Trophoblast cell (in vitro differentiated cells and primary cell): ENCODE results near the gene TMEM134.

Experiments used
- DNase-seq, 2 donors: peaks; one replicate each; pipeline ENCODE4 v3.0.0-alpha.2; 2016
- H2AFZ ChIP-seq: 2 replicates; pipeline ENCODE4 v1.6.1; 2013; ENCODE audit warnings: low read length, moderate library complexity, mild to moderate bottlenecking; ENCODE audit not compliant: insufficient read depth, poor library complexity
- H2AK5ac ChIP-seq: 2 replicates; pipeline ENCODE4 v1.6.1; 2013; ENCODE audit warnings: mild to moderate bottlenecking, low read length
- H2BK120ac ChIP-seq: 2 replicates; pipeline ENCODE4 v1.6.1; 2013; ENCODE audit warnings: low read length, mild to moderate bottlenecking, moderate library complexity; ENCODE audit not compliant: insufficient read depth, poor library complexity
- H2BK12ac ChIP-seq: 2 replicates; pipeline ENCODE4 v1.6.1; 2013; ENCODE audit warnings: mild to moderate bottlenecking, low read length, moderate library complexity
- H2BK5ac ChIP-seq: 2 replicates; pipeline ENCODE4 v1.6.1; 2013; ENCODE audit warnings: low read length, low read depth, moderate library complexity, mild to moderate bottlenecking; ENCODE audit not compliant: poor library complexity
- H3K14ac ChIP-seq: 2 replicates; pipeline ENCODE4 v1.6.1; 2013; ENCODE audit warnings: mild to moderate bottlenecking, low read length
- H3K18ac ChIP-seq: 2 replicates; pipeline ENCODE4 v1.6.1; 2013; ENCODE audit warnings: mild to moderate bottlenecking, low read length
- H3K23ac ChIP-seq: 2 replicates; pipeline ENCODE4 v1.6.1; 2013; ENCODE audit warnings: low read length
- H3K27ac ChIP-seq: 2 replicates; pipeline ENCODE4 v1.5.1; 2013; ENCODE audit warnings: low read depth, mild to moderate bottlenecking, inconsistent platforms, low read length, moderate library complexity
- H3K27me3 ChIP-seq: 2 replicates; pipeline ENCODE4 v1.6.1; 2013; ENCODE audit warnings: inconsistent platforms, mild to moderate bottlenecking, low read length, moderate library complexity; ENCODE audit not compliant: insufficient read depth
- H3K36me3 ChIP-seq, 2 experiments: 1 replicate in 1 of 2; 2 replicates in 1 of 2; pipeline ENCODE4 v1.6.1; 2013; ENCODE audit warnings: low read length in 2 of 2, mild to moderate bottlenecking in 2 of 2, moderate library complexity in 1 of 2; ENCODE audit not compliant: insufficient read depth in 2 of 2, control insufficient read depth in 1 of 2
- H3K4ac ChIP-seq: 2 replicates; pipeline ENCODE4 v1.6.1; 2013; ENCODE audit warnings: low read depth, mild to moderate bottlenecking, low read length, moderate library complexity
- H3K4me1 ChIP-seq, 2 experiments: 1 replicate in 1 of 2; 2 replicates in 1 of 2; pipeline ENCODE4 v1.6.1; 2013; ENCODE audit warnings: low read length in 2 of 2, mild to moderate bottlenecking in 2 of 2, moderate library complexity in 1 of 2; ENCODE audit not compliant: insufficient read depth in 2 of 2, control insufficient read depth in 1 of 2
- H3K4me2 ChIP-seq: 2 replicates; pipeline ENCODE4 v1.6.1; 2013; ENCODE audit warnings: inconsistent platforms, mild to moderate bottlenecking, low read length, moderate library complexity
- H3K4me3 ChIP-seq: 2 replicates; pipeline ENCODE4 v1.5.1; 2013; ENCODE audit warnings: mild to moderate bottlenecking, low read depth, low read length, inconsistent platforms
- H3K79me1 ChIP-seq: one replicate; pipeline ENCODE4 v1.6.1; 2013; ENCODE audit warnings: low read length
- H3K79me2 ChIP-seq: 2 replicates; pipeline ENCODE4 v1.6.1; 2013; ENCODE audit warnings: low read length, mild to moderate bottlenecking; ENCODE audit not compliant: control insufficient read depth, insufficient read depth, poor library complexity
- H3K9ac ChIP-seq: 2 replicates; pipeline ENCODE4 v1.6.1; 2013; ENCODE audit warnings: mild to moderate bottlenecking, low read length
- H3K9me3 ChIP-seq: 2 replicates; pipeline ENCODE4 v1.6.1; 2013; ENCODE audit warnings: low read depth, mild to moderate bottlenecking, control low read depth, inconsistent platforms, low read length; ENCODE audit not compliant: insufficient read depth
- H4K12ac ChIP-seq: 2 replicates; pipeline ENCODE4 v1.6.1; 2013; ENCODE audit warnings: low read depth, mild to moderate bottlenecking, low read length, moderate library complexity
- H4K8ac ChIP-seq: 2 replicates; pipeline ENCODE4 v1.6.1; 2013; ENCODE audit warnings: low read depth, mild to moderate bottlenecking, low read length, moderate library complexity
- H4K91ac ChIP-seq: one replicate; pipeline ENCODE4 v1.6.1; 2013; ENCODE audit warnings: low read depth, mild to moderate bottlenecking, low read length, moderate library complexity
- WGBS: extraction: QIAGEN DNeasy Blood & Tissue Kit; methylation state at CpG from one replicate; pipeline ENCODE4 v1.1.7; 2013; ENCODE audit warnings: missing lambda C conversion rate; ENCODE audit not compliant: insufficient read length, insufficient coverage; ENCODE audit errors: extremely low coverage; 5-methylcytosine and 5-hydroxymethylcytosine counted together

TMEM134 gene

DNA sequence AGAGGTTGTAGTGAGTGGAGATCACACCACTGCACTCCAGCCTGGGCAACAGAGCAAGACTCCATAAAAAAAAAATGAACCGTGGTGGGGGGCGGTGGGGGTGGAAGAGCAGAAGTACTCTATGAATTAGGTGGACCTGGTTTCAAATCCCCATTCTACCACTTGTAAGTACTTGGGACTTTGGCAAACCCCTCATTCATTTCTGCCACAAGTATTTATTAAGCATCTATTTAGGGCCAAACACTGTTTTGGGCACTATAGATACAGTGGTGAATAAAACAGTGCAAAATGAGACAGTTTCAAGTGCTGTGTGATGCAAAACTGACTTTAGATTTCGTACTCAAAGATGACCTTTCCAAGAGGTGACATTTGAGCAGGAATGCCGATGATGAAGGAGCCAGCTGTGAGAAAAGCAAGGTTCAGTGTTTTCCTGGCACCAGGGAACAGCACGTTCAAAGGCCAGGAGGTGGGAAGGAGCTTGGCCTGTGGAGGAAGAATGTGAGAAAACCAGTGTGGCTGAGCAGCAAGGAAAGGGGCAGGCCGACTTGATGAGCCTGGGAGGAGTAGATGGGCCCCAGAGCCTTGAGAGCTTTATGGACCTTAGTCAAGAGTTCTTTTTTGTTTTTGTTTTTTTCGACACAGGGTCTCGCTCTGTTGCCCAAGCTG lies 1.4 kb upstream of the TMEM134 start:
- Histone ChIP-seq H3K79me1 (peaks cover 10% of the 10 kb centered on the region), H3K79me2 (peaks cover 7% of the 10 kb centered on the region), H4K12ac (no peak overlapping the region), H4K8ac (no peak overlapping the region), H3K23ac (no peak overlapping the region), H3K9me3 (peaks cover 2% of the 10 kb centered on the region), H3K27me3 (no peaks in the 10 kb centered on the region), H3K9ac (no peak overlapping the region), H2BK12ac (no peak overlapping the region), H3K4ac (no peak overlapping the region), H3K18ac (no peak overlapping the region), H4K91ac (no peak overlapping the region), H2BK5ac (no peak overlapping the region), H2BK120ac (no peak overlapping the region), H3K36me3 (no peaks in the 10 kb centered on the region), H3K4me3 (no peak overlapping the region), H2AK5ac (no peak overlapping the region), H3K4me1 (peaks cover 10 to 13% of the 10 kb centered on the region in 2 experiments), H3K14ac (no peak overlapping the region), H3K4me2 (no peak overlapping the region), H3K27ac (no peak overlapping the region), H2AFZ (no peak overlapping the region)
- no CpG with 5 or more reads among the region's 8 CpGs for WGBS
- DNase-seq: peak; percentile 30 to 72

DNA sequence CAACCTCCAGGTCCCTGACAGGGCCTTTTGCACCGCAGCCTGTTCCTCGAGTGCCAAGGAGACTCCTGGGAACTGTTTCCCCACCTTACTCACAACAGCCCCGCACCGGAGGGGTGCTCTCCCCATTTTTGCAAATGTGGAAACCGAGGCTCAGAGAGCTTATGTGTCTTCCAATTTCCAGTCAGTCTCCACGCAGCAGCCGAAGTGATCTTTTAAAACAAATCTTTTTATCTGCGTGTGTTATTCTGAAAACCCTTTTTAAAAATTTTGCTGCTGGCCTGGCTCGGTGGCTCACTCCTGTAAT lies 409 bp upstream of the TMEM134 start:
- no peak for DNase-seq
- H4K91ac ChIP-seq: peak overlapping the region; percentile 64
- H2BK5ac ChIP-seq: peak overlapping the region; percentile 2
- peaks cover 10 to 20% of the 10 kb centered on the region in 2 experiments for H3K4me1 ChIP-seq
- H2AK5ac ChIP-seq: no peak overlapping the region
- peak overlapping the region; percentile 36 for H3K27ac ChIP-seq
- H3K9me3 ChIP-seq: peaks cover 2% of the 10 kb centered on the region
- peak overlapping the region; percentile 98 for H4K12ac ChIP-seq
- no peak overlapping the region for H3K23ac ChIP-seq
- peaks cover 14% of the 10 kb centered on the region for H3K79me1 ChIP-seq
- H3K4ac ChIP-seq: peak overlapping the region; percentile 26
- H3K9ac ChIP-seq: peak overlapping the region; percentile 73
- H2BK120ac ChIP-seq: peak overlapping the region; percentile 52
- no peaks in the 10 kb centered on the region for H3K36me3 ChIP-seq
- H2BK12ac ChIP-seq: no peak overlapping the region
- H3K18ac ChIP-seq: peak overlapping the region; percentile 31
- H3K4me3 ChIP-seq: peak overlapping the region; percentile 65
- no peaks in the 10 kb centered on the region for H3K27me3 ChIP-seq
- peak overlapping the region; percentile 92 for H3K4me2 ChIP-seq
- peak overlapping the region; percentile 100 for H4K8ac ChIP-seq
- no CpG with 5 or more reads among the region's 9 CpGs for WGBS
- H3K14ac ChIP-seq: peak overlapping the region; percentile 20
- H3K79me2 ChIP-seq: peaks cover 11% of the 10 kb centered on the region
- H2AFZ ChIP-seq: peak overlapping the region; percentile 7

DNA sequence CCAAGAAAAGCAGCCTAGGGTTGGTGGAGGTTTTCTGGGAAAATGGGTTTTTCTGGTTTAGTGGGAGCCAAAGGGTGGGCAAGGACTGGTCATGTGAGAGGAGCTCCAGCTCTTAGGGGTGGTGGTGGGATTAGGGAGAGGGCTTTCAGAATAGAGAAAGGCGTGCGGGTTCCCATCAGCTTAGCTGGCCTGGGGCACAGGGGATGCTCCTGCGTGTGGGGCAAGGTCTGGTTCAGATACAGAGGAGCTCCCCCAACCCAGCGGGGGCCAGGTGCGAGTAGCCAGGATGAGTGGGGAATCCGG lies 644 bp downstream of the TMEM134 start:
- no peaks in the 10 kb centered on the region for H3K27me3 ChIP-seq
- WGBS: no CpG with 5 or more reads among the region's 6 CpGs

DNA sequence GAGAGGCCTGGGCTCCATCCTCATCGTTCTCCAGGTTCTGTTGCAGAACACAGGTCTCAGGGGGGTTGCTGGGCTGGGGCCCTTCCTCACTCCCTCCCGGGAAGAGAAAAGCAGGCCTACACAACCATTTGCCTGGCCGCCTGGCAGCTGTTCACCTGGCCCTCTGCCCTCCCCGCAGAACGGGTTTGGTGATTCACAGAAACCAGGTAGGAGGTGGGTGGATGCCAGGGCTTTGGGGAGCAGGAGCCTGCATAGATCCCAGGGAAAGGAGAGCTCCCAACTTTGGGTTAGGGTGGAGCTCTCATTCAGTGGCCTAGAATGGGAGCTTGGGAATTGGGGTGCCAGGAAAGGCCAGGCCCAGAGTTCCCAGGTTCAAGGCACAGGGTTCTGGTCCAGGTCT lies 995 bp downstream of the TMEM134 start:
- no peak overlapping the region for H3K23ac ChIP-seq
- no peaks in the 10 kb centered on the region for H3K36me3 ChIP-seq
- H3K27ac ChIP-seq: no peak overlapping the region
- H3K18ac ChIP-seq: peak overlapping the region; percentile 95
- H2BK120ac ChIP-seq: no peak overlapping the region
- no CpG with 5 or more reads among the region's 5 CpGs for WGBS
- peaks cover 18 to 28% of the 10 kb centered on the region in 2 experiments for H3K4me1 ChIP-seq
- H3K4me2 ChIP-seq: peak overlapping the region; percentile 87
- H3K27me3 ChIP-seq: no peaks in the 10 kb centered on the region
- H3K9ac ChIP-seq: no peak overlapping the region
- no peak overlapping the region for H3K14ac ChIP-seq
- H2BK12ac ChIP-seq: no peak overlapping the region
- peak in 1 of 2 donors; percentile 68 for DNase-seq
- H3K79me2 ChIP-seq: peaks cover 15% of the 10 kb centered on the region
- H4K8ac ChIP-seq: peak overlapping the region; percentile 8
- H2AK5ac ChIP-seq: peak overlapping the region; percentile 27
- no peak overlapping the region for H2AFZ ChIP-seq
- H4K12ac ChIP-seq: peak overlapping the region; percentile 45
- H3K79me1 ChIP-seq: peaks cover 23% of the 10 kb centered on the region
- no peak overlapping the region for H2BK5ac ChIP-seq
- H3K4me3 ChIP-seq: peak overlapping the region; percentile 88
- H4K91ac ChIP-seq: no peak overlapping the region
- peaks cover 2% of the 10 kb centered on the region for H3K9me3 ChIP-seq
- H3K4ac ChIP-seq: no peak overlapping the region

More for the DNA sequence above, 644 bp downstream of the TMEM134 start:
- H3K23ac ChIP-seq: no peak overlapping the region
- peak overlapping the region; percentile 88 for H3K9ac ChIP-seq
- H3K18ac ChIP-seq: peak overlapping the region; percentile 95
- H2AK5ac ChIP-seq: peak overlapping the region; percentile 67
- H4K12ac ChIP-seq: peak overlapping the region; percentile 45
- peak overlapping the region; percentile 67 for H4K91ac ChIP-seq
- H3K4ac ChIP-seq: peak overlapping the region; percentile 38
- peak overlapping the region; percentile 86 for H3K14ac ChIP-seq
- peaks cover 18 to 28% of the 10 kb centered on the region in 2 experiments for H3K4me1 ChIP-seq
- no peak overlapping the region for H2AFZ ChIP-seq
- H3K36me3 ChIP-seq: no peaks in the 10 kb centered on the region
- H3K79me1 ChIP-seq: peaks cover 23% of the 10 kb centered on the region
- peak overlapping the region; percentile 87 for H3K4me2 ChIP-seq
- H3K27ac ChIP-seq: no peak overlapping the region
- peak overlapping the region; percentile 55 for H2BK5ac ChIP-seq
- H3K4me3 ChIP-seq: peak overlapping the region; percentile 88
- peak overlapping the region; percentile 59 for H2BK120ac ChIP-seq
- DNase-seq: no peak
- peaks cover 2% of the 10 kb centered on the region for H3K9me3 ChIP-seq
- H2BK12ac ChIP-seq: no peak overlapping the region
- H3K79me2 ChIP-seq: peaks cover 15% of the 10 kb centered on the region
- H4K8ac ChIP-seq: peak overlapping the region; percentile 86
